Stimulated activated CD8-positive, alpha-beta memory T cell treated with anti-CD3 and anti-CD28 coated beads, Interleukin-4, amount 100 ng/mL, for 1 hour (primary cell): ENCODE measurements around the gene PCED1A.

Source experiments
- DNase-seq, 2 donors: peaks; one replicate each; pipeline ENCODE4 v3.0.0-alpha.2; 2020; ENCODE audit warnings: low read depth in 2 of 2, low spot score in 1 of 2

PCED1A gene

GRCh38 chr20:2805689-2806350 is 34.6 kb downstream of the PCED1A start:
- no peak for DNase-seq

DNA sequence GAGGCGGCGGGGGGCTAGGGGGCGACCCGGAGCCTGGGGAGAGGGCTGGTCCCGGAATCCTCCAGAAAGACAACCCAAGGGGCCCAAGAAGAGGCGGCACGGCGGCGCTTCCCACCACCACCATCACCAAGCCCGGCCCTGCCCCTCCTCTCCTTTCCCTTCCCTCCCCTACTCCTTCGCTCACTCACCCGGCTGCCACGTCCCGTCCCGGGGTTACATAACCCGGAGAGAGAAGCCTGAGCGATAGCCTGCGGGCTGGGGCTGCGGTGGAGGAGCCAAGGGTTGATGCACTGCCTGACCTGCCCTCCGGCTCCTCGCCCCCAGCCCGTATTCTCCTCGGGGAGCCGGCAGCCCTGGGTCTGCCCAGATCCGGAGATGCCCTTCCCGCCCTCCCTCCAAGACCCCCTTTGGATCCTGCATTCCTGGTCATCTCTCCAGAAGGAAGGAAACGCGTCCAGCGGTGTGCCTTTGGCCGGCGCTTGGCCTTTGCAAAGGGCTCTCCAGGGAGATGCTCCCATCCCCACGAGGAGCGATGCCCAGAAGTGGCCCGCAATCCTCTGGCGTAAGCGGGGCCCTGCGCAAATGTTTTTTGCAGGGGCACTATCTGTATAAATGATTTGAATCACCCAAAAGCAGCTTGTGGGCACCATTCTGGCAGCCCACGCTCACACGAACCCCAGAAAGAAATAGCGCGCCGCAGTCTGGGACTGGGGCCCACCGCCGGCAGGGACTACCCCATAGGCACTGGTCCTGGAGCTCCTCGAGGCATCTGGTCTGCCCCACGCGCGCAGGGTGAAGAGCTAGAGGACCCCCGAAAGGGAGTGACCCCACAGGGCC is 35.4 kb downstream of the PCED1A start:
- no peak for DNase-seq

DNA sequence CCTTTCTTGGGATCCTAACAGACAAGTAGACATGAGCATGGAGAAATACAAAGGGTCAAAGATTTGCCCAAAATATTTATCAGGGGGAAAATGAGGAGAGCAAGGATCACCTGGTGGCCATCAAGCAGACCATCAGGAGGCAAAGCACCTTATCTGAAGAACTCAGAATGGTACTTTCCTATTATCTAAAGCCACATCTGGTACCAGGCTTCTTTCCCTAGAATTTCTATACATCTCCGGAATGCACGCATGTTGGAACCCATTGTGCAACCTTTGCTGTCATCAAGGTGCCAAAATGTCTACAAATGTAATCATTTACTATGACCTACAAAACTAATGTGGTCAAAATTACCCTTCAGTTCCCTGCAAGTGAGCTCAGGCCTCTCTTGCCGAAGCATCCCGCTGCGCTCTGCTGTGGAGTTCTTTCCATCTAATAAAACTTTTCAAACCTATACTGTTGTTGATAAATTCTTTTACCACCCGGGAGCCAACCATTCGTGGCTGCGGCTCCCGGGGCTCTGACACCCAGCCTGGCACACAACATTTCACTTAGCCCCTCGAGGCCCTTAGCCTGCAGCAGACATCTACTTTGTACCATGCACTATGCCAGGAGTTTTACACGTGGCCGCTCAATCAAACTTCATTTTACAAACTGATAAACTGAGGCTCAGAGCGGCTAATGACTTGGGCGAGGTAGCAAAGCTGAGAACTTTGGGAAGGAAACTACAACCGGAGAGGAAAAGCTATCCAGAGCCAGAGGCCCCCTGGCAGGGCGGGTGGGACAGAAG is 36.2 kb downstream of the PCED1A start:
- no peak for DNase-seq

DNA sequence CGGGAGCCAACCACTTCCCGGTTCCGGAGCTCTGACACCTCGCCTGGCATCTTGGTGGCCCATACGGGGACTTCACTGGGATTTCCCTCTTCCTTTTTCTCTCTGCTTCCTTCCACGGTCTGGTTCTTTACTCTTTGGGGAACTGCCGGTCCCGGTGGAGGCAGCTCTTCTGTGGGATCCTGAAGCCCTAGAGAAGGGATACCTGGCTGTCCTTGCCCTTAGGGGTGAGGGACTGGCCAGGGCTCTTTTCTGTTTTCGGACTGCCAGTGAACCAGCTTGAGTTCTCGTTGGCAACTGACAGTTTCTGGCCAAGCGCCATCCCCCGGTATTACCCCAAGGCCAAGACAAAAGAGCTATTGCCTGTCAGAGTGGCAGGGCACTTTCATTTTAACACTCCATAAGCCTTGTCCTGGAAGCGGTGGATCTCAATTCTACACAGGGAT is 39.1 kb downstream of the PCED1A start:
- no peak for DNase-seq

DNA sequence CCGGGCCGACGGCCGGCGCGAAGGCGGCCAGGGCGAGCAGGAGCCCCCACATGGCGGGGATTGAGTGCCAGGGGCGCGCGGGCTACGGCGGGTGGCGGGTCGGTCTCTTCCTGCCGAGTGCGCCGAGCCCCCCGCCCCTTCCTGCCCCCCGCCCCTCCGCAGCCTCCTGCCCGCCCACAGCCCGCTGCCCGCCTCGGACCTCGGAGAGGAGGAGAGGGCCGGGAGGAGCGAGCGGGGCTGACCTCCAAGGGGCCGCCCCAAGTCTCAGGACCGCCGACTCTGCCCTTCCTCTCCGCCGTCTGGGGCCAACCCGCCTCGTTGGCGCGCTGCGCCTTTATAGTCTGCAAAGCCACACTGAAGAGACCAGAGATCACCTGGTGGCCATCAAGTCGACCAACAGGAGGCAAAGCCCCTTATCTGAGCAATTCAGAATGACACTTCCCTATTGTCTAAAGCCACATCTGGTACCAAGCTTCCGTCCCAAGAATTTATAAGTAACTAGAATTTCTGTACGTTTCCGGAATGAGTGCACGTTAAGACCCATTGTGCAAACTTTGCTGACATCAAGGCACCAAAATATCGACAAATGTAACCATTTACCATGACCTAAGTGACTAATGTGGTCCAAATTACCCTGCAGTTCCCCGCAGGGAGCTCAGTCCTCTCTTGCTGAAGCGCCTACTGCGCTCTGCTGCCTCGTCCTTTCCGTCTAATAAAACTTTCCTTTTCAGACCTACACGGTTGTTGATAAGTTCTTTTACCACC is 39.8 kb downstream of the PCED1A start, which contains the start of gene CPXM1:
Gene CPXM1 (minus strand): TSS at position 107 of the 765 bp plus-strand sequence. CDS start 55 bp downstream, at position 52.
- no peak for DNase-seq

GRCh38 chr20:2799688-2800520 is 40.6 kb downstream of the PCED1A start:
- DNase-seq, result no peak

DNA sequence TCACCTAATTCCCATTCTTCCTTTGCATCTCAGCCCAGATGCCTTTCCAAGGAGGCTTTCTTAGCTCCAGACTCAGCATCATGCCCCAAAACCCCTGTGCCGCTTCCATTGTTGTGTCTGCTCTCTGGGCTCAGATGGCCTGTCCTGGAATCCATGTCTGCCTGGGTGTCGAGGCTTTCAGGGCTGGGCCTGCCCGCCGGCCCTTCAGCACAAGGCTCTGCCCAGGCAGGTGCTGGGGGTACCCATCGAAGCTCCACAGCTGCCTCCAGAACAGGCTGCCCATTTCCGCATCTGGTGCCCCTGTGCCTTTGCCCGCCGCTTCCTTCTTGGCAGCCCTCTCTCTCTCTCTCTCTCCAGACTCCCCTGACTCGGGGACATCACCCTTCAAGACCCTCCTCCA is 41.2 kb downstream of the PCED1A start:
- no peak for DNase-seq

- no peak for DNase-seq
These were observed 41.6 kb downstream of the PCED1A start for GRCh38 chr20:2798814-2799213.

DNA sequence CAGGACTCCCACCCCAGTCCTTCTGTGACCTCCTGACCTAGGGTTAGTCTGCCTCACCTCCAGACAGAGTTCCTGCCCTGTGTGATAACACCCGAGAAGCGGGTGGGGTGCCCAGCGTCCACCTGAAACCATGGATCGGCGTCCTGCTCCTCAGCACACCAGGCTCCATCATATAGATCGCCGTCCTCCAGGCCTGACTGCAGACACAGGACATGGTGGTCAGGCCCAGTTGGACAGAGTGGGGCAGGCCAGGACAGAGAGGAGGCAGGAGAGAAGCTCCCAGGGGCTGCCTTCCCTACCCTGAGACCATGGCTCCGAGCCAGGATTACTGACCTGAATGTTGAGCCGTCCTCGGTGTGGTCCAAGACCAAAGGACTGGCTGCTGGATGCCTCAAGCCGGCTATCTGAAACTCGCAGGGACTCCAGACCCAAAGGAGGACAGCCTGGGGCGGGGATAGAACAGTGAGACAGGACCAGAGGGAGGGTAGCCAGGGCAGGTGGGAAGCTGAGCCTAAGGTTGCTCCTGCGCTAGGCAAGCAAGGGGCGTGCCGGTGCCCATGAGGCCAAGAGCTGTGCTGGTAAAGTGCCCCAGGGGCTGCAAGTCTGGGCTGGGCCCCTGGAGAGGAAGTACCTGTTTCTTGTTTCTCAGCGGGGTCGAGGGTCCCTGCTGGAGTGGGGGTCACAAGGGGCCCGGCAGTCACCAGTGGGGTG is 42.2 kb downstream of the PCED1A start:
- no peak for DNase-seq

DNA sequence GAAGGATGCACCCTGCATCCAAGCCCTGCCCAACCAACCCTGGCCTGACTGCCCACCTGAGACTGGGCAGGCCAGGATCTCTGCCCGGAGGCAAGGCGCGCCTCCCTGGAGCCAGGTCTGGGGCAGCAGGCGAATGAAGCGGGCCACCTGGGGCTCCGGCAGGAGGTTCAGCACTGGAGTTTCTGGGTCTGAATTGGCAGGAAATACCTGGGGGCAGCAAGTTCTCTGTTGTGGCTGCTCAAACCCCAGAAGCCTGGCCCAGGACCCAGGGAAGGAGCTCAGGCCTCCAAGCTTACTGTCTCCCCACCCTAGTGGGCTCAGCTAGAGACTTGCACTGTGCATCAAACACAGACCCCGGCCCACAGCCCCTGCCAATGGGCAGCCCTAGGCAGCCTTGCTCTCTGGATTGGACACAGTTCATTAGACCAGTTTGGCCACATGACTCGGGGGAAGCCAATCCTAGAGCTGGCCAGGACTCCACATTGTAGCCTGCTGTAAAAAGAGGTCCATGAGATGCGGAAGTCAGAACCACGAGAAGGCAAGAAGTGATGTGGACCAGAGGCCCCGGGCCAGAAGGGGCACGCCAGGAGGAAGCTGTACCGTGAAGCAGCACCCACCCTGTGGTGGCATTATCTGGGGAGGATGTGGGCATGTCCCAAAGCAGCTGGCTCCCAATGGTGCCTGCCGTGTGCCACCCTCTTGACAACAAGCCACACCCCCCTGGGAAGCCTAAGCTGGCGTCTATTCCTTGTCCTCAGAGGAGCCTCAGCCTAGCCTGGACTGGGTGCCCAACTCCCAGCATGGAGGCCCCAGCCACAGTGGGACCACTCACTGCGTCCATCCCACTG is 43.1 kb downstream of the PCED1A start:
- no peak for DNase-seq

- no peak for DNase-seq
These were observed 44.3 kb downstream of the PCED1A start for GRCh38 chr20:2796011-2796660.

DNA sequence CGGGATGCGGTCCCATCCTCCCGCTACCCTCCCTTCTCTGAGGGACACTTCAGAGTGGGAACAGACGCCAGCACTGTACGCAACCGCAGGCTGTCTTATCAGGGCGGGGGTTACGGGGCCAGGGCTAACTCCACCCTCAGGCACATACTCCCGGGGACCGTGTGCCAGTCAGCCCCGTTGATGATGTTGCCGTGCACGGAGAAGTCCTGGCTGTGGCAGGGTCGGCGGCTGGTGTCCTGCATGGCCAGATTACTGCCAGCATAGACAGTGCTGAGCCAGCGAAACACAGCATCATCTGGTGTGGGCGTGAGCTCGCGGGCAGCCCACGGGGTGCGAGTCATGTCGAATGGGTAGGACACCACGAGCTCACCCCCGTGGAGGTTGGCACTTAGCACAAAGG is 45.0 kb downstream of the PCED1A start:
- DNase-seq, result no peak

DNA sequence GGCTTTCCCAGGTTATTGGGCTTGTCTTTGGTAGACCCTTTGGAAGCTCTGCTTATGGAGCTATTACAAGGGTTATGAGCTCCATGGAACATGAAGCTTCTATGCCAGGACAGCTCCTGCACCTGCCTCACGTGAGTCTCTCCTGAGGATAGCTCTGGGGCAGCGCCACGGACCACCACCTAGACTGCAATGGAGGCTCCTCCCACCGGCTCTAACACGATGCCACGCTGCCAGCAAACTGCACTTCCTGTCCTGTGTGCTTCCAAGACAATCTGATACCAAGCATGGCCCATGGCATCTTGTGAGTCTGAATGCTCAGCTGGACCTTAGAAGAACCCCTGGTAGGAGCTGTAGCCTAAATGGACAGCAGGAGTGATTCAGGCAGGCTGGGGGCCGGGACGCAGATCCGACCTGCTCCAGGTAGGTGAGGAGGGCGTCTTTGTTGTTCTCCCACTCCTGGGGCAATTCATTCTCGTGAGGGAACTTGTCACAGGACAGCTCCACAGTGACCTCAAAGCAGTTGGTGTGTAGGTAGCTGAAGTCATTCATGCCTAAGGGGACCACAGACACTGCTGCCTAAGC is 45.5 kb downstream of the PCED1A start:
- no peak for DNase-seq

GRCh38 chr20:2794202-2794748 is 46.2 kb downstream of the PCED1A start:
- no peak for DNase-seq

- no peak for DNase-seq
These were observed 47.0 kb downstream of the PCED1A start for GRCh38 chr20:2793471-2793870.
